ENCODE results near the gene GRM8.

DNA sequence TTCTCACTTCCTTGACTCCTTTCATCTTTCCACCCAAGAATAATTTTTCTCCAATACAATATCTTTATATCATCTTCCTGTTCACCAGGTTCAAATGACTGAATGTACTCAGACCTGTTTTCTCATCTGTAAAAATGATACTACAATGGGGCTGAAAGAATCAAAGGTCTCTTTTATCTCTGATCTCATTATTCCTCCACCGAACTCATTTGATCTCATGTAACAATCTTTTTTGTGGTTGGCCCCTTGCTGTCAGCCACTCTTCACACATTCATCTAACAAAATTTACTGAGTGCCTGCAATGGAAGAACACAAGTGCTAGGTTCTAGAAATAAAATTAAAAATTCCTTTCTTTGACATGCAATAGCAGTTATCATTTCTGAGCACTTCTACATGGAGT, 65.0 kb downstream of the GRM8 start:
- TF ChIP-seq, protein P1, sequence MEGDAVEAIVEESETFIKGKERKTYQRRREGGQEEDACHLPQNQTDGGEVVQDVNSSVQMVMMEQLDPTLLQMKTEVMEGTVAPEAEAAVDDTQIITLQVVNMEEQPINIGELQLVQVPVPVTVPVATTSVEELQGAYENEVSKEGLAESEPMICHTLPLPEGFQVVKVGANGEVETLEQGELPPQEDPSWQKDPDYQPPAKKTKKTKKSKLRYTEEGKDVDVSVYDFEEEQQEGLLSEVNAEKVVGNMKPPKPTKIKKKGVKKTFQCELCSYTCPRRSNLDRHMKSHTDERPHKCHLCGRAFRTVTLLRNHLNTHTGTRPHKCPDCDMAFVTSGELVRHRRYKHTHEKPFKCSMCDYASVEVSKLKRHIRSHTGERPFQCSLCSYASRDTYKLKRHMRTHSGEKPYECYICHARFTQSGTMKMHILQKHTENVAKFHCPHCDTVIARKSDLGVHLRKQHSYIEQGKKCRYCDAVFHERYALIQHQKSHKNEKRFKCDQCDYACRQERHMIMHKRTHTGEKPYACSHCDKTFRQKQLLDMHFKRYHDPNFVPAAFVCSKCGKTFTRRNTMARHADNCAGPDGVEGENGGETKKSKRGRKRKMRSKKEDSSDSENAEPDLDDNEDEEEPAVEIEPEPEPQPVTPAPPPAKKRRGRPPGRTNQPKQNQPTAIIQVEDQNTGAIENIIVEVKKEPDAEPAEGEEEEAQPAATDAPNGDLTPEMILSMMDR (conservative IDR thresholded peaks at IDR 0.05; ENCODE audit: low read depth, low read length): no peak
- no peak for TF ChIP-seq EZH2phosphoT487 (IDR thresholded peaks at IDR 0.05; ENCODE audit: borderline replicate concordance, low read length)

All from PC-3 (cell line).